Stimulated activated naive CD8-positive, alpha-beta T cell treated with anti-CD3 and anti-CD28 coated beads, Interleukin-15, Interleukin-2, amounts not matched to agents 100 U/mL and 50 U/mL, for 24 hours (primary cell): ENCODE measurements around the gene KCNB1.
A peak's percentile ranks its signal among the peaks of the same experiment; 100 is the strongest.

ENCODE experiments used
- ATAC-seq: fragments of 150-1000 bp; cut with Tn5 transposase; one replicate; pipeline ENCODE4 v1.10.0; 2021
- DNase-seq: peaks from one replicate; pipeline ENCODE4 v3.0.0; 2021

KCNB1 gene

GRCh38 chr20:49482621-49483017 is at the start of gene KCNB1:
Gene KCNB1, minus strand, starts transcription at chr20:49482668. Its CDS starts 188 bp downstream, at chr20:49482480.
- DNase-seq (peak; percentile 64), ATAC-seq (peak; percentile 33)

- DNase-seq (no peak), ATAC-seq (no peak)
These were observed 47.0 kb upstream of the KCNB1 start for GRCh38 chr20:49529470-49529869.

- ATAC-seq (no peak), DNase-seq (no peak)
These were observed 44.1 kb upstream of the KCNB1 start for GRCh38 chr20:49526568-49526967.

- no peak for ATAC-seq
- no peak for DNase-seq
These were observed 43.6 kb upstream of the KCNB1 start for GRCh38 chr20:49526056-49526455.

GRCh38 chr20:49523767-49524360 is 41.4 kb upstream of the KCNB1 start:
- no peak for DNase-seq

GRCh38 chr20:49521356-49521755 is 38.9 kb upstream of the KCNB1 start:
- ATAC-seq (no peak), DNase-seq (no peak)

More at GRCh38 chr20:49523767-49524360, 41.4 kb upstream of the KCNB1 start:
- ATAC-seq = no peak

GRCh38 chr20:49519777-49520359 is 37.4 kb upstream of the KCNB1 start:
- DNase-seq (no peak), ATAC-seq (no peak)

- no peak for DNase-seq
- no peak for ATAC-seq
These were observed 36.8 kb upstream of the KCNB1 start for GRCh38 chr20:49519212-49519712.

GRCh38 chr20:49518576-49518975 is 36.1 kb upstream of the KCNB1 start:
- ATAC-seq = no peak
- no peak for DNase-seq

- ATAC-seq (no peak), DNase-seq (no peak)
These were observed 35.3 kb upstream of the KCNB1 start for GRCh38 chr20:49517805-49518100.

GRCh38 chr20:49516916-49517804 is 34.7 kb upstream of the KCNB1 start:
- no peak for ATAC-seq
- no peak for DNase-seq

- ATAC-seq (no peak), DNase-seq (no peak)
These were observed 33.1 kb upstream of the KCNB1 start for GRCh38 chr20:49515586-49515985.

- ATAC-seq = no peak
- no peak for DNase-seq
These were observed 31.0 kb upstream of the KCNB1 start for GRCh38 chr20:49513517-49513916.

- no peak for ATAC-seq
- DNase-seq = no peak
These were observed 30.5 kb upstream of the KCNB1 start for GRCh38 chr20:49513009-49513408.

- ATAC-seq = no peak
These were observed 29.5 kb upstream of the KCNB1 start for GRCh38 chr20:49511788-49512525.

GRCh38 chr20:49510562-49511122 is 28.2 kb upstream of the KCNB1 start:
- no peak for ATAC-seq

More at GRCh38 chr20:49511788-49512525, 29.5 kb upstream of the KCNB1 start:
- no peak for DNase-seq

GRCh38 chr20:49508435-49509199 is 26.1 kb upstream of the KCNB1 start:
- DNase-seq (no peak), ATAC-seq (no peak)

More at GRCh38 chr20:49510562-49511122, 28.2 kb upstream of the KCNB1 start:
- DNase-seq = no peak

- DNase-seq (no peak), ATAC-seq (no peak)
These were observed 25.4 kb upstream of the KCNB1 start for GRCh38 chr20:49507741-49508434.

GRCh38 chr20:49505518-49505917 is 23.1 kb upstream of the KCNB1 start:
- DNase-seq = no peak
- no peak for ATAC-seq

GRCh38 chr20:49503176-49503575 is 20.7 kb upstream of the KCNB1 start:
- ATAC-seq (no peak), DNase-seq (no peak)

- ATAC-seq (no peak), DNase-seq (no peak)
These were observed 19.4 kb upstream of the KCNB1 start for GRCh38 chr20:49501917-49502316.
